DMS153 treated with DMSO at 0.1 percent for 48 hours (cell line): ENCODE results near the gene ATP11B.
"Not testable (repeated sequence)": the region's sequence is repeated elsewhere in the genome, so short reads cannot be mapped to it uniquely, and the experiment has no call there.

ENCODE experiments used
- DNase-seq: peaks from one replicate; lab custom pipeline; 2025; ENCODE audit not compliant: unreplicated experiment; lab: John Stamatoyannopoulos, UW

Gene ATP11B

DNA sequence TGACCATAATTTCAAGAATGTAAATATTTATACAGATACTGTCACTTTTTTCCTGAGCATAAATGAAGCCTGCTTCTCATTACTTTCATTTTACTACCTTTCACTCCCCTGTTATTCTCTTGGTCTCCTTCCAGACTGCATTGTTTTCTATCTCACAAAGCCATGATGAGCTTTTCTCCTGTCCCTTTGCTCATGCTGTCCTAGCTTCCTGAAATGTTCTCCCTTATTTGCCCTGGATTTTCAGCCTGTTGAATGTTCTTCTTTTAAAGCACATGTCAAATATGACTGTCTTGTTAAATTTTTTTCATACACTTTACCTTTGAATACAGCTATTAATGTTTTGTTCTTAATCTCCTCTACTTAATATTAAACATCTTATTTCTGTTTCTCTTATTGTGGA, 31.7 kb downstream of the ATP11B start:
- DNase-seq: no peak

DNA sequence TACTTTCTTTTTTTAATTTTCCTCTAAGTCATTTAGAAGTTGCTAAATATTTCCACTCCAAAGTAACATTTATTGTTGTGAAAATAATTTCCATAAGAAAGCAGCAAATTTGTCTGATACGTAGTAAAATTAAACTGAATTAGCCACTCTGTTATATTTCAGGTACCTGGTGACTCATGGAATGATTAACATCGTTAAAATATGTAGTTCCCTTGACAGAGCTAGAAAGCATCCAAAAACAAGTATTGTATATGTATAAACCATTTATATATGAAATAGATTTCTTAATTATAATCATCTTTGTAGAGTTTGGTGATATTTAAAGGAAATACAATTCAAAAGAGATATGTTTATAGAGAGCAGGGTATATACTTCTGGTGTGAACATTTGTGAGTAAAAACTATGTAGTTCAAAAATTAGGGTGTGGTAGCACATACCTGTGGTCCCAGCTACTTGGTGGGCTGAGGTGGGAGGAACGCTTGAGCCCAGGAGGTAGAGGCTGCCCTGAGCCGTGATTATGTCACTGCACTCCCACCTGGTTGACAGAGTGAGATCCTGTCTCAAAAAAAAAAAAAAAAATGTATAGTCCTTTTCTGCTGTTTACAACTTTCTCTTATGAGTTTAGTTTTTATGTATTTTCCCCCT, 36.6 kb downstream of the ATP11B start:
- DNase-seq: no peak

DNA sequence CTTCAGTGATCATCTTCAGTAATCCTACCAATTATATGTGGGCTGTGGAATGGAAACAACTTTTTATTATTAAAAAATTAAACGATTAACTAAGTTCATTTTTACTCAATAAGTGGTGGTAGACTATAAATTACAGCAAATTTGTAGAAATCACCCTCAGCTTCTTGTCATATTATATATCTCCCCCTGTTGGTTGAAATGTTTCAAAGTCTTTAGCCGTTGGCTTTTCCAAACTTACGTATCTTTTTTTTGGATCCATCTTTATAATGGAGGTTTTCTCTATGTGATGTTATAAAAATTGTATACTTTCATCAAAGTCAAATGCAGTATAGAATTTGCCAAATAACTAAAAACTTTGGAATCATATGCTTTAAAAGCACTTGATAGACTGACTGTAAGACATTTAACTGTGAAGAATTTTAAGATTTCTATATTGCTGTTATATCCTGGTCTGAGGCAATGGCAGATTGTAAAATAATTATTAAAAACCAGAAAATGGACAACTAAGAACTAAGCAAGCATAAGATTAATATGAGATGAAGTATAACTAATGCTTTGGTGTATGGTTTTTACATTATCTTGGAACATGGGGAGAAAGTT, 44.7 kb downstream of the ATP11B start:
- peak; percentile 5 for DNase-seq

DNA sequence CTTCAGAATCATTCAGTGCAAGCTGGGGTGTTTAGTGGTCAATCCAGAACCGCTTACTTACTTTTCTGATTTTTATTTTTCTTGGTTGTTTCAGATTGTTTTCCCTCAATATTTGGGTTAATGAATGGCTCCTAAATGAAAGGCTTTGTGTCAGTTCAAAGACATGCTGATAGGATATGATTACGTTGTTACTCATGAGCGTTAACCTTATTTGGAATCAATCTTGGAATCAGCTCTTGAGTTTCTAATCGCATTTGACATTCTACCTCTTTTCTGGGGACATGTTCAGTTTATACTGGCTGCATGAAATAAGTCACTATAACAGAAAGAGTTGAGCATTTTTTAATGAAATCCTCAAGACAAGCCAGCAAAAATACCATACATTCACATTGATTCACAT, 50.2 kb downstream of the ATP11B start:
- DNase-seq: no peak

DNA sequence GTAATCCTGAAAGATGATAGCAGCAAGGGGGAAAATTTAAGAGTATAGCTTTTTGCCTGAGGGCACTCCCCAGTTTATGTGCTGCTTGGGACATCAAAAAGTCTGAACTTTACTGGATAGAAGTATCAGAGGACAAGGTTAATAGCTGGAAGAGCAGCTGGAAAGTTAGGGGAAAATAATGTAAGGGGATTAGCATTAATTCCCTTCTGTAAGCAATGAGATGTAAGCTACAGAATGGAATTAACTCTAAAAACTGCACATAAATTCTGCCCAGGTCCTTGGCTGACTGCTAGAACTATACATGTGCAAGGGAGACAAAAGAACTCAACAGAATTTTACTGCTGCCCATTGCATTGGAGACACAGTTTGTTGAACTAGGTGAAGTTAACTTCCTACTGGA, 55.6 kb downstream of the ATP11B start:
- DNase-seq: no peak

DNA sequence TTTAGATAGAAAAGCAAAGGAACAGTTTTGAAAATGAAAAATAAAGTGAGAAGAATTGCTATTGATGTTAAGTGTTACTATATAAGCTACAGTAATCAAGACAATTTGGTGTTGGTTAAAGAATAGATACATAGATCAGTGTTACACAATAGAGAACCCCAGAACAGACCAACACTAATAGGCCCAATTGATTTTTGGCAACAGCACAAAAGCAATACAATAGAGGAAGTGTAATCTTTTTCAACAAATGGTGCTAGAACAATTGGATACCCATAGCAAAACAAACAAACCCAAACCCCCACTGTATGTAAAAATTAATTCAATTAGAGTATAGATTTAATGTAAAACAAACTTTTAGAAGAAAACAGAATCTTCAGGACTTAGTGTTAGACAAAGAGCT, 61.8 kb downstream of the ATP11B start:
- DNase-seq: no peak

DNA sequence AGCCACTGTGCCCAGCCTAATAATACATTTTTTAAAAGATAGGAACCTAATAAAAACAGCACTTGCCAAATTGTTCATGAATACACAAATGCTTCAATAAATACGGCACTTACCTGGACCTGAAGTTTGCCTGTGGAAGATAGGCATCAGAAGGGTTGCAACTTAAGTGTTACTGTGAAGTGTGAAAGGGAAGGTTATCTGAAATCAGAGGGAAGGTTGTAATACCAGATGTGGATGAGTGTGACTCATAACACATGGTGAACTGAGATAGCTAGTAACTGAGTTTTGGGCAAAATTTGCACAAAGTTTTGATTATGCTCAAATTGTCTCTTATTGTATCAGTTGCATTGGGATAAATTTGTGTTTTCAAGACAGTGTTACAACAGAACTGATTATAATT, 68.0 kb downstream of the ATP11B start:
- no peak for DNase-seq

DNA sequence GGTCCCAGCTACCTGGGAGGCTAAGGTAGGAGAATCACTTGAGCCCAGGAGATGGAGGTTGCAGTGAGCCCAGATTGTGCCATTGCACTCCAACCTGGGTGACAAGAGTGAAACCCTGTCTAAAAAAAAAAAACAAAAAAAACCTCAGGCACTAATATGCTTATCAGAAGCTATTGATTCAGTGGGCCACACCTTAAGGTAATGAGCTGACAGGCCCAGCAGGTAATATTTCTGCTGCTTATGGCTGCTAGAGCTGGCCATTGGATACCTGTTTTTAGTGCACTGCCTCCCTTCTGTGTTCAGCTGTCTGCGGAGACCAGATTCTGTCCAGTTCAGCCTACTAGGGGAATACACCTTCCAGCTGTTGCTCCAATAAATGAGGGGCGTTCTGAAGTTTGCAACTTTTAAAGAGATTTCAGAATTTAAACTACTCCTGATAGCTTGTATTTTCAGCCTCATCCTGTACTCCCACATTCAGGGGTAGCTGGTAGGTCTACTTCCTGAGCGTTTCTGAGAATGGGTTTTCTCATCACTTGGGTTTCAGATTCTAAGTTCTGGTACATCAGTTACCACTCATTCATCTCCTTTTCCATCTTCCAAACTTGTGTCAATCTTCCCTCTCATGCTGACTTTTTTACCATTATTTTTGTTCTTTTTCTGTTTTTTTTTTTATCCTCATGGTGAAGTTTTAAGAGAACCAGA, 69.0 kb downstream of the ATP11B start:
- DNase-seq: no peak

DNA sequence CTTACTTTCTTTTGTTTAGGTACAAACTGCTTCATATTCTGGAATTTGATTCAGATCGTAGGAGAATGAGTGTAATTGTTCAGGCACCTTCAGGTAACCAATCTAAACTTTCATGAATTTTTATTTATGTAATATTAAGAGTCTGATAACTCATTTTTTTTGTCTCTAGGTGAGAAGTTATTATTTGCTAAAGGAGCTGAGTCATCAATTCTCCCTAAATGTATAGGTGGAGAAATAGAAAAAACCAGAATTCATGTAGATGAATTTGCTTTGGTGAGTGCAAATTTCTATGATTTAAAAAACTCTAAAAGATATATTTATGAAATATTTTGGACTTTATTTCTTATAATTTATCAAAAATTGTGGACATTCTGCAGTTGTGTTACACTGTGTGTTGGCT, 75.8 kb downstream of the ATP11B start:
- no peak for DNase-seq

DNA sequence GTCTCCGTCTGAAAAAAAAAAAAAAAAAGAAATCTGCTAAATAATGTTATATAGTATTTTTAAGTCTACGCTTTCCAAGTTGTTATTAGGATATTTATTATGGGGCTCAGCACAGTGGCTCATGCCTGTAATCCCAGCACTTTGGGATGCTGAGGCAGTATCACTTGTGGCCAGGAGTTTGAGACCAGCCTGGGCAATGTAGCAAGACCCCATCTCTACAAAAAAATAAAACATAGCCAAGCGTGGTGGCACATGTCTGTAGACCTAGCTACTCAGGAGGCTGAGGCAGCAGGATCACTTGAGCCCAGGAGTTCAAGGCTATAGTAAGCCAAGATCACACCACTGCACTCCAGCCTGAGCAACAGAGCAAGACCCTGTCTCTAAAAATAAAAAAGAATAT, 77.6 kb downstream of the ATP11B start:
- not testable (repeated sequence) for DNase-seq

DNA sequence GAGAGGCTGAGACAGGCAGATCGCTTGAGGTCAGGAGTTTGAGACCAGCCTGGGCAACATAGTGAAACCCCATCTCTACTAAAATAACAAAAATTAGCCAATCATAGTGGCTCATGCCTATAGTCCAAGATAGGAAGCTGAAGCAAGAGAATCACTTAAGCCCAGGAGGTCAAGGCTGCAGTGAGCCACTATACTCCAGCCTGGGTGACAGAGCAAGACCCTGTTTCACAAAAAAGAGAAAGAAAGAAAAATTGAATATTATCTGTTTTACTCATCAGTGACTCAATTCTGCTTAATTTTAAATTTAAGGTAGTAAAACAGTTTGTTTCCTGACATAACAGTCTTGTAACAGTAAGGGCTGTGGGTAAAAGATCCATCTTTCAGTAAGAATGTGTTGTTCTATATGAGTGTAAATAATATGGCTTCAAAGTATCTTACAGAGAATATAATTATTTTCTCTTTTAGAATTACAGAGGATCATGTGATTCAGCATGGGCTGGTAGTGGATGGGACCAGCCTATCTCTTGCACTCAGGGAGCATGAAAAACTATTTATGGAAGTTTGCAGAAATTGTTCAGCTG, 85.8 kb downstream of the ATP11B start:
- DNase-seq: no peak

DNA sequence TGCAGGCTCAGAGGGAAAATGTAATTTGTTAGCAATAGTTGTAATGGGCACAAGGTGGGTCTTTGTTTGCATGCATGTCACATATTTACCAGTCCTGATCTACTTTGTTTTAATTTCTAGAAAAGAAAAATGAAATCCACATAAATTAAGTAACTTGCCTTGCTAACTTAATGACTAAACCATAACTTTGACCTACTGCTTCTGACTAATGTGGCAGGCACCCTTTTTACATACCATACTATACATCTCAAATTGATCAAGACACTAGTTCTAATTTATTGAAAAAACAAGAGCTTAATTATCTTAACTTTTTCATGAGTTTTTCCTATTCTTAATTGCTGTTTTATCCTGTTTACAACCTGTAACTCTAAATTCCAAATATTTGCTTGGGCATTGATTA, 93.2 kb downstream of the ATP11B start:
- DNase-seq: no peak

DNA sequence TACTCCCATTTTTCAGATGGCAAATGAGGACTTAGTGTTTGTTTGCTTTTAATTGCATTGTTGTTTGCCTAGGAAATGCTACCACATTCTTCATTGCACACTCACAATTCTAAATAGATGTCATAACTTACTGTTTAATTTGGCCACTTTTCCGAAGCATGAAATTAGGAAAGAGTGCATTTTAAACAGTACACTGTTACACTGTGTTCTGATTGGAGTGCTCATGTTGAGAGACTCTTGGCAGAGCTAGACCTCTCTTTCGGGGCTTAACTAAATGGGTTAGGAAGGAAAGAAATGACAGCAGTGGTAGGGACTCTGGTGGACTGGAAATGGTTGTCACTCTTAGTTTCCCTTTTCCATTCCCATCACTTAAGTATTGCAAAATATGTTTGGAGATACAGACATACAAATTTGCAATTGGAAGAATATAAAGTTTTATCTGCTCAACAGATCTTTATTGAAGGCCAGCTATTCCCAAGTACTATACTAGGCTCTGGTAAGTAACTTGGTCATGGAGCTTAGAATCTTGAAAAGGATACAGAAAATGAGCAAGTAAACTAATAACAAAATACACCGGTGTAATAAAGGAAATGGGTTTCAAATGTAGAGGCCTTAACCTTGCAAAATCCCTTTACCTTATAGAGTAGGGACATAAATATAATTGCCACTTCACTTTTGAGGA, 96.8 kb downstream of the ATP11B start:
- no peak for DNase-seq

DNA sequence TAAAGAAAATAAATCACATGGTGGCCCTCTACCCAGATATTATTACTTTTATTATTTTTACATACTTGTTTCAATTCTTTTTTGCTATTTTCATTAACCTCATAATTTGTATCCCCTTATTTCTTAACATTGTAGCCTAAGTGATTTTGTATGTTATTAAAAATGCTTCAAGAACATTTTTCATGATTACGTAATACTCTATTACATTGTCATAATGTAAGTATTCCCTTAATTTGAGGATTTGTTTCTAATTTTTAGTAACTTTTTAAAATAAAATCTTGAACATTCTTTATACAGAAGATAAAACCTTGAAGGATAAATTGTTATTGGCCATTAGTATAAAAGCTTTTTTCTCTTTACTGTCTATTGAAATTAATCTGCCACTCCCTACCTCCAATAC, 98.1 kb downstream of the ATP11B start:
- no peak for DNase-seq

DNA sequence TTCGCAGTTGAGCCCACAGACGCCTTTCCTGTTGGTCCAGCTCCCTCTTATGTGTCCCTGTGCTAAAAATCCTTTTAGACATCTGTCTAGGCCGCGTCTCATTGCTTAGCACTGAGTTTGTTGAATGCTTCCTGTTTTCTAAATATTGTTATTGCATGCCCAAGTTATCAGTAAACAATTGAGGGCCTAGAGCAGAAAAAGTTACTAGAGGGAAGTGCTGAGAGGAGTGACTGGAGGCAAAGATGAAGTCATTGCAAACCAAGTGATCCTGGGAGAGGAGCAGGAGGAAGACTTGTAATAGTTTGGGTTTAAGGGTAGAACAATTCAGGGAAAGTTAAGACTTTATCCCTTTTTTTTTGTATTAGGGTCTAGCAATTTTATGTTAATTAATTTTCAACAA, 98.9 kb downstream of the ATP11B start:
- DNase-seq: no peak

DNA sequence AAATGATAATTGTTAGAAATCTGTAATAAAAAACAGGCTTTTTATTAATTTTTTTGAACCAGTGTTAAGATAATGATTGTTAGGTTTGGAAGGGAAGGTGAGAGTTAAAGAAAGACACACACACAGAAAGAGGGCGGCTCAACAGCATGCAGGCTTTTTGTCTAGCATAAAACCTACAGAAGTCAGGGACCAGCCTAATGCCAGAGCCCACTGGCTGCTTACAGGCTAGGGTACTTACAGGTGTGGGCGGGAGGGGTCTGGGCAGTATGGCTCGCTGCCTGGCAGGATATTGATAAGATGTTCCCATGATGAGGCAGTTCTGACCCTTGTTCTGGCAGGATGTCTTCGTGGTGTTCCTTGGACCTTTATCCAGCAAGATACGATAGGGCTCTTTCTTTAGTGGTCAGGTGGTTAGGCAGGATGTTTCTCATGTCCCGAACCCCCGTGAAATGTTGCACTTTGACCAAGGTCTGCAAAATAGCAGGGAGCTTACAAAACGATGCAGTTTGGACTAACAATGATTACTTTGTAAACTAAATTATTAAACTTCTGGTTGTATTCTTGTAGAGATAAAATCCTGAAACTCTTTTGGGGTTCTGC, 102.3 kb downstream of the ATP11B start:
- no peak for DNase-seq

DNA sequence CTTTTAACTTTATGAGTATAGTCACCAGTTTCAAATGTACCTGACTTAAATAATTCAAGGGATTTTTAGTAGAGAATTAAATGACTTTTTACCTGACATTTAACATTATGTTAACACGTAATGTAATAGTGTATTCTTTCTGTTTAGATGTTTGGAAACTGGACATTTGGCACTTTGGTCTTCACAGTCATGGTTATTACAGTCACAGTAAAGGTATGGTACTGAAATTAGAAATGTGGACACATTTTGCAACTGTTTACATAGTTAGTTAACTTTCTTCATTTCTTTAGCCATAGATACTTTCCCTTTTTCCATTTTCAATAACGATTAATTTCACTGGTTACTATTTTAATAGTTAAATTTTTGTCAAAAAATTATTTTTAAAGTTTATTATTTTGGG, 103.2 kb downstream of the ATP11B start:
- DNase-seq: no peak

DNA sequence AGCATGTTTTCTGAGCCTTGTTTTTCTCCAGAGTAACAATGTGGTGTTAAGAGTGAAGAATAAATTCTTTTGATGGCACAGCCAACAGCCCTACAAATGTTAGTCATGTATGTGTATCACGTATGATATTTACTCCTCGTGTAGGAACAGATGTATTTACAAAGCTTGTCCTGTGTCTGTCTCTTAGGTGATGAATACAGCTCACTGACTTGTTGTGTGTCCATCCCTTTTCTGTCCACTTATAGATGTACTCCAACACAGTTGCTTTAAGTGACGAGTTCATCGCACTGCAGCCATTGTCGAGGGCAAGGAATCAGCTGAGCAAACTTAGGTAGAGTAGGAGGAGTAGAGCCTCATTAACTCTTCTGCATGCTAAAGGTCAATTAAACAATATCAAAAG, 108.9 kb downstream of the ATP11B start:
- no peak for DNase-seq

DNA sequence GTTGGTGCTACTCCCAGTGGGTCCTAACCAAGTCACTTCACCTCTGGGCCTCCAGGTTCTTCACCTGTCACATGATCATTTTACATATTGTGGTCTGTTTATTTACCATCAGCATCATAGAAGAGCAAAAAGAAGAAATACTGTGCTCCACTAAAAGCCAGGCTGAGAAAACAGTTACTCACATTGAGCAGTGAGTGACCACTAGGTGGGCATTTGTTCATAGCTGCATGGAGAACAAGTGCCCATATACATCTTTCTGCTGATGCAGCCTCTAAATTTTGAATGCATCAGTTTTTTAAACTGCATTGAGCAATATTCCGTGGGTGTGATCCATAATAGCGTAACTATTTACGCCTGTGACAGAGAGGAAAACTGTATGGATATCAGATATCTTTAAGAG, 110.9 kb downstream of the ATP11B start:
- no peak for DNase-seq

DNA sequence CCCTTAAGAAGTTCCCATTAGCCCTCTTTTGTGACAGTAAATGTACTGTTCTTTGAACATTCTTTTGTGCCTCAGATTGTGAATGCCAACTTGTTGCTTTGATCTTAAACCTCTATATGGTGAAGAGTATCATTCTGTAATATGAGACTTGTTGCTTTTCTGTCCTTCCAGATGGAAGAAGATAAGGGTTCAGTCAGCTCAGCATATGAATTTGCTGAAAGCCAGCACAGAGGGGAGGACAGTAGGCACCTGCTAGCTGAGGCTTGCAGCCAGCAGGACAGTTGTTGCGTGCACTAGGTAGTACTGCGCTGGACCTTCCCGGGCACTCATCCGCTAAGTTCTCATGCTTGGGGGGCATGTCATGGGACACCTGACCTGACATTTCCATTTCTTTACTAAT, 112.3 kb downstream of the ATP11B start:
- no peak for DNase-seq

DNA sequence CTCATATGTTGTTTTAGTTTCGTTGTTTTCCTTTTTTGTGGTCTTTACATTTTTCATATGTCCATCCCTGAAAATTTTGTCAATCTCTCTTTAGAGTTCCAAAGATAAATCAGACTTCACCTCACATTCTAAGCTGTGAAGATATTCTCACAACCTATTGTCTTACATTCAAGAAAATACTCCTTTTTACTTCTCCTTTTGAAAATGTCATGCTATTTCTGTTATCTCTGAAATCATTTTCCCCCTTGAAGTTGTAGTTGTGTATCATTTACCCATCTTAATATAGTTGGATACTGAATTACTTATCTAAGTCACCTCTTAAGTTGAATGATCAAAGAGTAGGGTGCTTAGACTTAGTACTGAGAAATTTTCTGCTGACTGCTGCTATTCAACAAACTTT, 112.7 kb downstream of the ATP11B start:
- DNase-seq: no peak
